NOMO-1 (cell line): ENCODE results near the gene NFATC1.

Experiments used
- DNase-seq, 2 experiments: peaks; one replicate each; lab custom pipeline; 2025; ENCODE audit not compliant: unreplicated experiment in 2 of 2; lab: John Stamatoyannopoulos, UW

The NFATC1 gene

DNA sequence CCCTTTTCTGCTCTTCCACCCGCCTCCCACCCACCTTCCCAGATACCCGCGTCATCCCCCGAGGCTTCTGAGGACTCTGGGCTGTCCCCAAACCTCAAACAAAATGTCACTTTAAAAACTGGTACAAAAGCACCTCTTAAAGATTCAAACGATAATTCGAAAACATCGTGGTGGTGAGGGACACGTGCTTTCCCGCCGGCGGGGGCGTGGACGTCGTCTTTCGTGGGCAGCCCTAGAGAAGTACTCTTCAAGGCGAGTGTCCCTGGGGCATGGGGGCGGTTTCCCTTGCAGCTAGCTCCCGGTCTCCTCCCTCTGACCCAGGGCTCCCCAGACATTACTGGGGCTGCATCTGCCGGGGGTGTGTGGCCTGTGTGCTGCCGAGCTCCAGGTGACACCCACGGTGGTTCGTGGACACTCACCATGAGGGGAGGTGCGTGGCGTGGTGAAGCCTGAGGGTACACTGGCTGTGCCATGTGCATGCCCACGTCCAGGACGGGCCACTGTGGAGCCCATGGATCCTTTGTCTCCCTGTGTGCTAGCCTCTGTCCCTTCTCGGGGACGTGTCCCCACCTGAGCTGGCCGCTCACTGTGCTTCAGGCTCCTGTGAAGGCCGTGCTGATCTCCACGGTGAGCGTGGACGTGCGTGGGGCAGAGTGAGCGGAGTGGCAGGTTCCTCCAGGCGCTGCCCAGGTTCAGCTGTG is 117.8 kb downstream of the NFATC1 start:
- no peak for DNase-seq

DNA sequence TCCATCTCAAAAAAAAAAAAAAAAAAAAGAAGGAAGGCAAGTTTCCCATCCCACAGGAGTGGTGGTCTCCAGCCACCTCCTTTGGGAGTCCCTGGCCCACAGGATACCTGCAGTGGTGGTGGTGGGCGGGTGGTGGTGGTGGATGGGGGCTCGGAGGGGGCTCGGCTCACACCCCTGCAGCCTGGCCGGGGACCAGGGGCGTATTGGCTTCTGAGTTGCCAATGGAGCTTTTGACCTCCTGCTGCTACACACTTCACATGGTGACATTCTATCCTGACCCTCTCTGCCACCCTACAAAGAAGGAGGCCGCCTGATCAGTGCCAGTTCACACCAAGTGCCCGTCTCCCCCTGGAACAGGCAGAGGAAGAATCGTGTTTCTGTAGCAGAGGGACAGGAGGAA is 119.6 kb downstream of the NFATC1 start:
- no peak for DNase-seq

DNA sequence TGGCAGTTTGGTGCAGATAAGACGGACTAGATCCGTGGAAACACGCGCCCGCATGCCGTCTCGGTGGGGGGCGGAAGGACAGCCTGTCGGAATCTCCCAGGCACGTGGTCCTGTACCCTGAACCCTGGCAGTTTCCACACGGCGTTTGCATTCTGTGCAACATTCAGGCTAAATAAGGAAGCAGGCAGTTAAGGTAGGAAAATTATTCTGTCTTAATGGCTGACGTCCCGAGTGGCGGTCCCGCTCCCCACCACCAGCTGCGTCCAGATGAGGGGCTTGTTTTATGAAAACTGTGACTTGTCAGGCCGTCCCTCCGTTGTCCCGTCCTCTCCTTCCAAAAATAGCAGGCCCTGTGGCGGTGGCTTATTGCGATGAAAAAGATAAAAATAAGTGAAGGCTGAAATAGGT is 120.2 kb downstream of the NFATC1 start:
- DNase-seq: no peak

DNA sequence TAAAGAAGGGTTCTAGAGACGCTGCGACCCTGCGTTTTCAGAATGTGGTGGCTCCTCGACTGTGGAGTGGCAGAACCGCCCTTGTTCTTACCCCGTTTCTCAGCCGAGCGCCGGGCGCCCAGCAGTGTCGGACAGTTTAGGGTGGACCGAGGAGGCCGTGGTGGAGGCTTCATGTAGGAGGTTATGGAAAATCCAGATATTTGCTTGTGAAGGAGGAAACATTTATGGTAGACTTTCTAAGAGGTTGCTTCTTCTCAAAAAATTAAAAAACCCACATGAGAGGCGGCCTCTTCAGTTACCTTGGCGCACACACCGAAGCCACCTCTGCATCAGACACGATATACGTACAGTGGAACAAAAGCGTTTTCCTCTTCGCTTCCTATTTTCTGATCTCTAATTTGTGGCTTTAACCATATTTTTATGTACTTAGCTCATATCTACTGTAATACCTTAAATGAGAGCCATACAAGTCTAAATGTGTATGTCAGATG is 120.8 kb downstream of the NFATC1 start:
- no peak for DNase-seq

DNA sequence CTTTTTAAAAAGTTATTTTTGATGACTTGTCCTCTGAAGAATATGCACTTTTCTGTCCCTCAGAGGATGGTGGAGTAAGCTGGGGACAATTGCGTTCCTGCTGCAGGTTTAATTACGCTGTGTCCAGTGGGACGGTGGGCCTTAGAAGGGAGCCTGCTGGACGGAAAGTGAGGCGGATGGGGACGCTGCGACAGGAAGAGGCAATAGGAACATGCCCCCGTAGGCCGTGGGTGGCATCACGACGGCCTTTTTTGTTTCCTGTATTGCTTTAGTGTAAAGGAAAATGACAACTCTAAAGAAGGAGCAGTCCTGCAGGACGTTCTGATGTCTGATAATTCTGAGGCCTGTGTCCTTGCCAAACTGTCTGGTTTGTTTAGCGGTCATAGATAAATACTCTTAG is 121.6 kb downstream of the NFATC1 start:
- DNase-seq: no peak

DNA sequence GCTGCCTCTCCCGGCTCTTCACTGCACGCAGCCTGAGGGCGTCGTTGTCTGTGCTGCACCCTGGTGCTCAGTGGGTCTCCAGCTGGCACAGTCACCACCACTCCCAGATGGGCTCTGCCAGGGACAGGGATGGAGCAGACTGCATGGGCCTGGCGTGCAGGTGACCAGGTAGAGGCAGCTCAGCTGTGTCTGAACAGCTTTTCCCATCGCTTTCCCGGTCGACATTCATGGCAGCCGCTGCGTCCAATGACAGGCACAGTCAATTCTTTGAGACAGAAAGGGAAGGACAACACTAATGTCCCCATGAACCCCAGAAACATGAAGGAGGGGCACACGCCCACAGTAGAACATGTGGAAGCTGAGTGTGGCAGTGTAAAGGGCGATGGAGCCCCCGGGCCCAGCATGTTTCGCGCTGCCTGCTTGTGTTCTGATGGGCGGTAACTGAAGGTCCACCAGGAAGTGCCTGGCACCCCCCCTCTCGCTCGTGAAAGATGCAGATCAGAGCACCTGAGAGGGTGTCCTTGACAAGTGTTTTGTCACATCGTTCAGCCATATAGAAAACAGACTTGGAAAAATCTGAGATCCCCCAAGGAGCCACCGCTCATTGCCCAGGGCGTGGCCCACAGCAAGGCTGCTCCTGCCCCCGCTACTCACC is 122.4 kb downstream of the NFATC1 start:
- DNase-seq: no peak

DNA sequence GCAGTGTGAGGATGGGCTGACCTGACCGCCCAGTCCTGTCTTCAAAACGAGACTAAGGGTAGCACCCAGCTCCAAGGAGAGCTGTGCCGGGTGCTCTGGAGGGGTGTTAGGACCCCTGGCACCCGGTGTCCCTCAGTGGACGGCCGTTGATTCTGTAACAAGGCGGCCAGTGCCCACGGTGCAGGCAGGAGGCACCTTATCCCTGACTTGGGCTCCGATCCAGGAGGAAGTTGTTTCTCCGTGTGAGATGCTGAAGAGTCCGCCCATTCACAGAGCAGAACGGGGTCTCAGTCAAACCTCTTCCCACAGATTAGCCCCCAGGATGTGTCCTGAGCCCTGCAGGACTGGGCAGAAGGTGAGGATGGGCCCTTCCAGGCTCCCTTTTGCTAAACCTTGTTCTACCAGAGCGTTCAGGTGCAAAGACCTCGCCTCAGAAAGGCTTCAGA is 123.0 kb downstream of the NFATC1 start:
- DNase-seq: no peak

DNA sequence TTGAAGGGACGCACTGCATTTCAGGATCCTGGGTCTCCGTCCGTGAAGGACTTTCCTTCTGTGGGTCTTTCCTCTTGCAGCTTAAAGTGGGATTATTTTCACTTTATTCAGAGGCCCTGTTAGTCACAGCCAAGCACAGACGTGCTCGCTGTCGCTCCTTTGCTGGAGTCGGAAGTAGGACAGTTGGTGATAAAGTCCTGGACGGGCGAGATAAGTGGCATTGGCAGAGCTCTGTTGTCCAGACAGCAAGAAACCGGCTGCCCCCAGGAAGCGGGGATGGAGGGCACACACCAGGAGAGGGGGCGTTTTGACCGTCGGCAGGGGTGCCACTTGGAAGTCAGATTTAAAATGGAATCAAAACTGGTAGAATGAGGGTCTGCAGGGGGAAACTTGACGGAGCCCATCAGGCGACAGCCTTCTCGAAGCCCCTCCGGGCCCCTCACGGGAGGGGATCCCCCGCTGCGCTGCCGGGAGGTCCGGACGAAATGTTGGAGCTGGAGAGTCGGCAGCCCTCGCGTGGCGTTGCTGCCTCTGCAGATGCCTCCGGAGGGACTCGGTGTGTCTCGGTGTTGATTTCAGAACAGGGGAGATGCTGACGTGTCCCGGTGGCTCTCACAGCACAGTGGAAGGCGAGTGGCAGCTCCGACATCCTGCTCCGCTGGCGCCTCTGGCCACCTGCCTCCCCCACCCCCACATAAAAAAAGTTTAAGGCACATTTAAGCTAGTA is 124.2 kb downstream of the NFATC1 start:
- no peak for DNase-seq

DNA sequence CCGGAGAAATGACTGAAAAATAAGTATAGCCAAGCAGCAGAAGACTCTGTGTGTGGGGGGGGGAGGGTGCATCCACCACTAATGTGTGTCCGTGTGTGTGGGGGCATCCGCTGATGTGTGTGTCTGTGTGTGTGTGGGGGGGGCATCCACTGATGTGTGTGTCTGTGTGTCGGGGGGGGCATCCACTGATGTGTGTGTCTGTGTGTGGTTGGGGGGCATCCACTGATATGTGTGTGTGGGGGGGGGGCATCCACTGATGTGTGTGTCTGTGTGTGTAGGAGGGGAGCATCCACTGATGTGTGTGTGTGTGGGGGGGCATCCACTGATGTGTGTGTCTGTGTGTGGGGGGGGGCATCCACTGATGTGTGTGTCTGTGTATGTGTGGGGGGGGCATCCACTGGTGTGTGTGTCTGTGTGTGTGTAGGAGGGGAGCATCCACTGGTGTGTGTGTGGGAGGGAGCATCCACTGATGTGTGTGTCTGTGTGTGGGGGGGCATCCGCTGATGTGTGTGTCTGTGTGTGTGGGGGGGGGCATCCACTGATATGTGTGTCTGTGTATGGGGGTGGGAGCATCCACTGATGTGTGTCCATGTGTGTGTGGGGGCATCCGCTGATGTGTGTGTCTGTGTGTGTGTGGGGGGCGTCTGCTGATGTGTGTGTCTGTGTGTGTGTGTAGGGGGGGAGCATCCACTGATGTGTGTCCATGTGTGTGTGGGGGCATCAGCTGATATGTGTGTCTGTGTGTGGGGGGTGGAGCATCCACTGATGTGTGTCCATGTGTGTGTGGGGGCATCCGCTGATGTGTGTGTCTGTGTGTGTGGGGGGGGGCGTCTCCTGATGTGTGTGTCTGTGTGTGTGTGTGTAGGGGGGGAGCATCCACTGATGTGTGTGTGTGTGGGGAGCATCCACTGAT is 125.0 kb downstream of the NFATC1 start:
- no peak for DNase-seq

DNA sequence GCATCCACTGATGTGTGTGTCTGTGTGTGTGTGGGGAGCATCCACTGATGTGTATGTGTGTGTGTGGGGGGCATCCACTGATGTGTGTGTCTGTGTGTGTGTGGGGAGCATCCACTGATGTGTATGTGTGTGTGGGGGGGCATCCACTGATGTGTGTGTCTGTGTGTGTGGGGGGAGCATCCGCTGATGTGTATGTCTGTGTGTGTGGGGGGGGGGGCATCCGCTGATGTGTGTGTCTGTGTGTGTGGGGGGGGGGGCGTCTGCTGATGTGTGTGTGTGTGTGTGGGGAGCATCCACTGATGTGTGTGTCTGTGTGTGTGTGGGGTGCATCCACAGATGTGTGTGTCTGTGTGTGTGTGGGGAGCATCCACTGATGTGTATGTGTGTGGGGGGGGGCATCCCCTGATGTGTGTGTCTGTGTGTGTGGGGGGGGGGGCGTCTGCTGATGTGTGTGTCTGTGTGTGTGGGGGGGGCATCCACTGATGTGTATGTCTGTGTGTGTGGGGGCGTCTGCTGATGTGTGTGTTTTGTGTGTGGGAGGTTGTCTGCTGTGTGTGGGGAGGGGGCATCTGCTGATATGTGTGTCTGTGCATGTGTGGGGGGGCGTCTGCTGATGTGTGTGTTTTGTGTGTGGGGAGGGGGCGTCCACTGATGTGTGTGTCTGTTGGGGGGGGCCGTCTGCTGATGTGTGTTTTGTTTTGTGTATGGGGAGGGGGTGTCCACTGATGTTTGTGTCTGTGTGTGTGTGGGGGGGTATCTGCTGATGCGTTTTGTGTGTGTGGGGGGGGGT is 125.9 kb downstream of the NFATC1 start:
- no peak for DNase-seq

DNA sequence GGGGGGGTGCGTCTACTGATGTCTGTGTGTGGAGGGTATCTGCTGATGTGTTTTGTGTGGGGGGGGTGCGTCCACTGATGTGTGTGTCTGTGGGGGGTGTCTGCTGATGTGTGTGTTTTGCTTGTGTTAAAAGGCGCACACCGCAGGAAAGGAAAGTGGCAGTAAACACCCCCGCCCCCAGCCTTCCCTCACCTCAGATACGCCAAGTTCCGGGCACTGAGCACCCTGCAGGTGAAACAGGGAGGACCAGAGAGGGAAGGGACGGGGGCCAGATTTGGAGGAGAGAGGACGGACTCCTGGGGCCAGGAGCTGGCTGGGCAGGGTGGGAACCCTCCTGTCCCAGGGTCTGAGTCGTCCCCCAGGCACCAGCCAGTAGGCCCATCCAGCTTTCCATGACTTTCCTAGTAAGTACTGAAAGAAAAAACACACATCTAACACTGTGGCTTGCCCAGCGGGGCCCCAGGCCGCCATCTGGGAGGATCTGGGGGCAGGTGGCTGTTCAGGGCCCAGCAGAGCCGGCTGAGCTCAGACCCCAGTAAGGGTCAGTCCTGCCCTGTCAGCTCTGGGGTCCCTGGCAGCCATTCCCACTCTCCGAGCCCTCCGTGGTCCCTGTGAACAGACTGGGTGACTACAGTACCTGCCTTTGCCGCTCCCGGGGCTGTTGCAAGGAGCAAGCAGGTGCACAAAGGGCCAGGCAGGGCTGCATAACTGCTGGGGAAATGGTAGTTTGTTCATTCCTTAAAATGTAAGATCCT is 126.9 kb downstream of the NFATC1 start:
- no peak for DNase-seq

DNA sequence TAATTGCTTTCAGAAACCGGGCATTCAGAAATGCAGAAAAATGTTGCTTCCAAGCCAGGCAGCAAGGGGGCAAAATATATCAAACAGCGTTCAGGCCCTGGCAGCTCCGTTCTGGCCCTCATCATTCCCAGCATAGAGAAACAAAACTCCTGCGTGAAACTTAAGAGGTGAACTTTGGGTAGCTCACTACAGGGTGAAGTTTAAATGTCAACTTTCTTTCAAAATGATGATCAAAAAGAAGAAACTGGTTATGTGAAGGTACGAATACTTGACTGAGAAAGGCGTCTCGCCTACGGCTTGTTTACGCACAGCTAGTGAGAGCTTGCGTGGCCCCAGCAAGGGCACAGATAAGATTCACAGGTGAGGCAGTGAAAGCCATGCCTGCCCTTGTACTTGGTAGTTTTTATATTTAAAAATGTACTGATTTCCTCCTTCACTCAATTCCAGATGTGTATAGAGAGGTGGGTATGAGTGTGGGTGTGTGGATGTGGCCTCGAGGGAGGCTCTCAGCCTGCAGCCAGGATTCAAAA is 127.5 kb downstream of the NFATC1 start:
- DNase-seq: no peak

DNA sequence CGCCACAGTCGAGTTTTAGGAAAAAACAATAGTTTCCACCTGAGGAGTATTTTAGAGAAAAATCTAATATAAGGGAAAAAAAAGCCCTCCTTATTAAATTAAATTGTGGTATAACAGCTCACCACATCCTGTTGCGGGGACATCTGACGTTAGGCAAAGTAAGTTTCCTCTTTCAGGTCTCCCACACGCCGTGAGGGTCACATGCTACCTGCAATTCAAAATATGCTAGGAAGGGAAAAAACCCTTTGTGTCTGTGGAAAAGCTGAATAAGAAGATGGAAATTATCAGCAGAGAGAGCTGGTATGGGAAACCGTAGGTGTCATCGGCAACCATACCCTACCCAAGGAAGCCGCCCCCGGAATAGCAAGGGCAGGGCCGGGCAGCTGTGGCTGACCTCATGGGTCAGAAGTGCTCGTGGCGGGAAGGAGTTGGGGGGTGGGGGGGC is 128.0 kb downstream of the NFATC1 start:
- peak; percentile 63 to 76 for DNase-seq

DNA sequence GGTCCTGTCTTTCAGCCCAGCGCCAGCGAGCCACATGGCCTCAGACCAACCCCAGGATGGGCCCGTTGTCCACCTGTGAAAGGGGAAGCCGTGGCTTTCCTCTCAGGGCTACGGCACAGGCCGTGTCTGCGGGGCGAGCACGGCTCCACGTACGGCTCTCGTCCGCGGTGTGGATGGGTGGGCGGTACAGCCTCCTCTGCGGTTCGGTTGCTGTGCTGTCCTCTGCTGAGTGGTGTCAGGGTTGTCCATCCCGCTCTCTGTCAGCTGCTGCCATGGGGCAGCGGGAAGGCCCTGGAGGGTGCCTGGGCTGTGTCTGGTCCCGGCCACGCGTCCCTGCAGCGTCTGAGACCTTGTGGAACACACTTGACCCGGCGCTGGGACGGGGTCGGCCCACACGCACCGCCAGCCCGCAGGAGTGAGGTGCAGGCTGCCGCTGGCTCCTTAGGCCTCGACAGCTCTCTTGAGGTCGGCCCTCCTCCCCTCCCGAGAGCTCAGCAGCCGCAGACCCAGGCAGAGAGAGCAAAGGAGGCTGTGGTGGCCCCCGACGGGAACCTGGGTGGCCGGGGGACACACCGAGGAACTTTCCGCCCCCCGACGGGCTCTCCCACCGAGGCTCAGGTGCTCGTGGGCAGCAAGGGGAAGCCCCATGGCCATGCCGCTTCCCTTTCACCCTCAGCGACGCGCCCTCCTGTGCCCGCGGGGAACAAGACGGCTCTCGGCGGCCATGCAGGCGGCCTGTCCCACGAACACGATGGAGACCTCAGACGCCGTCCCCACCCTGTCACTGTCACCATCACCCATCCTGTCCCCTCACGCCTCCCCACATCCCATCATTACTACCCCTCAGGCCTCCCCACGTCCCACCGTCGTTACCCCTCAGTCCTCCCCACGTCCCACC is 128.7 kb downstream of the NFATC1 start:
- DNase-seq: peak; percentile 46

DNA sequence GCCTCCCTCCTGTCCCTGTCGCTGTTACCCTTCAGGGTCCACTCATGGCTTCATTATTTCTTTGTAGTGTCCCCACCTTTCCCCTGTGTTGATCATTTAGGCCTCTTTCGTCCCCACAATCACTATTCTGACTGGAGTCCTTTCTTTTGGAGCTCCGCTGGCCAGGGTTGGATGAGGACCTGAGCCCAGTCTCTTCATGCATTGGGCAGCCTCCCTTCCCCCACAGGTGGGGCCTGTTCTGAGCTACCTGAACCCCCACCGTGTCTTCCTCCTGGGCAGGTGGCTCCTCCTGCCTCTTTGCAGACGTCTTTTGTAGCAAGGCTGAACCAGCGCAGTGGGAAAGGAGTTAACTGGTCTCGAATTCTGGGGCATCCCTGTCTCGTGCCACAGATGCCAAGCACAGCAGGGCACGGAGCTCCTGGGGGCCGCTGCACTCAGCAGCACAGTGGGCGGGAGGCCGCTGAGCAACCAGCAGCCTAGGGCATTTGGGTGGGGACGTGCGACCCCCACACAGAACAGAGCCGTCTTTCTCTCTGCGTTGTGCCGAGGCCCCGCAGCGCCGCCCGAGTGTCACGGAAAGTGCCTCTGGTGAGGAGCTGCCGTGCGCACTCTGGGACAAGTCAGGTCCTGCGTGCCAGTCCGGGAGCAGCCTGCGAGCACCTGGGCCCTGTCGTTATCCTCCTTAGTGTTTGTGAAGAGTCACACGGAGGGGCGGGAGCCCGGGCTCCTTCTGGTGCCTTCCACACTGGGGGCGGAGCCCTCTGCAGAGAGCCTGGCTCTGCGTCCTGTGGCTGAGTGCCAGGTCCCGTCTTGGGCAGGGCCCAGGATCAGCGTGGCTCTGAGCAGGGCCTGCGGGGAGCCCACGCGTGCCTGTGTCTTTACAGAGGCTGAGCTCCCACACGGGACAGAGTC is 130.1 kb downstream of the NFATC1 start:
- no peak for DNase-seq

DNA sequence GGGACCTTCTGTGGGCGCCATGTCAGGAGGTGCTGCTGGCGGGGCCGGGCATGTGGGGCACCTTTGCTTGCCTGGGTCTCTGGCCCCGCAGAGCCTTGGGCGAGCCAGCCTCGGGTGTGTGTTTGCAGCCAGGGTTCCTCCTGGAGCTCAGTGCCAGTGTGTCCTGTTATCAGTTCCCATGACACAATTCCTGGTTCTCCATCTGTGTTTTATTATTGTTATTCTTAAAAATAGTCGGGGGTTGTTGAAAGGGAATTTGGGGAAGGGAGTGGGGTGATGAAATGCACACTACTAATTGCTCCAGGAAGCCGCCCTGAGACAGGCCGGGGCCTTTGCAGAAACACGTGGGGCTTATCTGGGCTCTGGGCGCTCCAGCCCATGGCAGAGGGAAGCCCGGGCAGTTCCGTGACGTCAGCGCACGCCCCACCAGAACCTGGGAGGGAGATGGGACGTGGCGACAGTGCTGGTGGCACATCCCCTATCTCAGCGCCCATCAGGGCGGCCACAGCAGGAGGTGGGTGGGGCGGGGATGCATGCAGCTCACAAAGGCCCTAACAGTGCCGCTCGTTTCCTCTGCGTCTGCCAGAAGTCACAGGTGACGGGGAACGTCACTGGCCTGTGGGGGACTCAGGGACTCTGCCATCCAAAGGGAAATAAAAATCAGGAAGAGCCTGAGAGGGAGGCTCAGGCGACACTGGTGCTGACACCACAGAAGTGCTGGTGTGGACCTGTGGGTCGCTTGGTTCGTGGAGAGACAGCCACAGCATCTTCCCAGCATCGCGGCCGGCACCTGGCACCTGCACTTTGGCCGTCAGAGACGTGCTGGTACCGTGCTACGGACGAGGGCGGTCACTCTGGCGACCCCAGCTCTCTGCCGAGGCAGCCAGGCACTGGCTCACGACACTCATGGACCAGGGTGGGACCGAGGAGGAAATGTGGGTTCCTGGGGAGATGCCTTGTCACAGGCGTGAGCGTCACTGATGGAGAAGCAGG is 131.0 kb downstream of the NFATC1 start:
- peak in 1 of 2 experiments; percentile 8 for DNase-seq
